GM12874 (cell line): ENCODE data around the gene THPO.
A peak's percentile ranks its signal among the peaks of the same experiment; 100 is the strongest.

Experiments
- TF ChIP-seq, protein P1 (sequence below): IDR thresholded peaks from 2 replicates; pipeline ENCODE4 v1.5.1; 2011; ENCODE audit warnings: low read depth, mild to moderate bottlenecking, control low read depth, low read length, moderate library complexity; ENCODE audit not compliant: insufficient read depth

THPO gene

GRCh38 chr3:184378651-184379357 is 797 bp upstream of the THPO start:
- TF ChIP-seq, protein P1, sequence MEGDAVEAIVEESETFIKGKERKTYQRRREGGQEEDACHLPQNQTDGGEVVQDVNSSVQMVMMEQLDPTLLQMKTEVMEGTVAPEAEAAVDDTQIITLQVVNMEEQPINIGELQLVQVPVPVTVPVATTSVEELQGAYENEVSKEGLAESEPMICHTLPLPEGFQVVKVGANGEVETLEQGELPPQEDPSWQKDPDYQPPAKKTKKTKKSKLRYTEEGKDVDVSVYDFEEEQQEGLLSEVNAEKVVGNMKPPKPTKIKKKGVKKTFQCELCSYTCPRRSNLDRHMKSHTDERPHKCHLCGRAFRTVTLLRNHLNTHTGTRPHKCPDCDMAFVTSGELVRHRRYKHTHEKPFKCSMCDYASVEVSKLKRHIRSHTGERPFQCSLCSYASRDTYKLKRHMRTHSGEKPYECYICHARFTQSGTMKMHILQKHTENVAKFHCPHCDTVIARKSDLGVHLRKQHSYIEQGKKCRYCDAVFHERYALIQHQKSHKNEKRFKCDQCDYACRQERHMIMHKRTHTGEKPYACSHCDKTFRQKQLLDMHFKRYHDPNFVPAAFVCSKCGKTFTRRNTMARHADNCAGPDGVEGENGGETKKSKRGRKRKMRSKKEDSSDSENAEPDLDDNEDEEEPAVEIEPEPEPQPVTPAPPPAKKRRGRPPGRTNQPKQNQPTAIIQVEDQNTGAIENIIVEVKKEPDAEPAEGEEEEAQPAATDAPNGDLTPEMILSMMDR, result no peak

- TF ChIP-seq, protein P1, result no peak
Measured at GRCh38 chr3:184377374-184377773, 633 bp downstream of the THPO start.

DNA sequence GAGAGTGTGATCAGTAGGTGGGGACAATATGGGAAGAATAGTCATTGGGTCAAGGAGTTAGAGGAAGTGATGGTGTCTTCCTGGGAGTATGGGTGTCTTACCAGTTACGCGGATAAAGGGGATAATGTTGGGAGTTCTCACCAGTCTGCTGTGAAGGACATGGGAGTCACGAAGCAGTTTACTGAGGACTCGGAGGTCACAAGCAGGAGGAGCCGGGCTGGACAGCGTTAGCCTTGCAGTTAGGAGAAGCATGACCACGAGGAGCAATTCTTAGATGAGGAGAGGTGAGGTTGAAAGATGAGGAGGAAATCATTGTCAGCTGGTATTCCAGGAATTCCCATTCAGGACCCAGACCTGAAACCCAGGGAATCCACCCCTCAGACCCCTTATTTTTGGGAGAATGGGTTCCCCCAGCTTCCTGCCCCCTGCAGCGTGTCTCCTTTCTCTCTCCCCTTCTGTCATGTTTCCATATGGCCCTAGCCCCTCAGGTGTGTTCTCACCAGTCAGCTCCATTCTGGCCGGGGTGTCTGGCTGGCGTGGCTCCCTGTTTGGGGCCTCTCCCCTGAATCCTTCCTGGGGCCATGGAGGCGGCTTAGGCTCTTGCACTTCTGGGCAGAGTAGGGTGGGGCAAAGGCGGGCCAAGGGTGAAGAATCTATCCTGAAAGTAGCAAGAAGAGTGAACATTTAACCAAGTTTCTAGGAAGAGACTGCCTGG is 2.1 kb downstream of the THPO start:
- TF ChIP-seq, protein P1, result no peak

DNA sequence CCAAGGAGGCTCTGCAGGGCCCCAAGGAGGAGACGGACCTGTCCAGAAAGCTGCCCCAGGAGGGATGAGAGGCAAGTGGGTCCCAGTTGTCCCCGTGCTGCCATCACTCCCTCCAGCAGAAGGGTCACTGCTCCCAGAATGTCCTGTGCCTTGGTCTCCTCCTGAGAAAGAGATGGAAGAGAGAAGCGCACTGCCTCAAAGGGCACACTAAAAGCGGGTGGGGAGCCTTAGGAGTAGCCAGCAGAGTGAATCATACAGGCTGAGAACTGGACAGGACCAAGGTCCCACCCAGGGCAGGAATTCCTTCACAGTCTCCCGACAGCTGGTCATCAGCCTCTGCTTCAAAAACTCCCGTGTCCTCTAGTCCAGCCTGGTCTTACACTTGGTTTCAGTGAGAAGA is 4.6 kb downstream of the THPO start:
- TF ChIP-seq, protein P1, result no peak

GRCh38 chr3:184372911-184373310 is 5.1 kb downstream of the THPO start:
- TF ChIP-seq, protein P1, result no peak

DNA sequence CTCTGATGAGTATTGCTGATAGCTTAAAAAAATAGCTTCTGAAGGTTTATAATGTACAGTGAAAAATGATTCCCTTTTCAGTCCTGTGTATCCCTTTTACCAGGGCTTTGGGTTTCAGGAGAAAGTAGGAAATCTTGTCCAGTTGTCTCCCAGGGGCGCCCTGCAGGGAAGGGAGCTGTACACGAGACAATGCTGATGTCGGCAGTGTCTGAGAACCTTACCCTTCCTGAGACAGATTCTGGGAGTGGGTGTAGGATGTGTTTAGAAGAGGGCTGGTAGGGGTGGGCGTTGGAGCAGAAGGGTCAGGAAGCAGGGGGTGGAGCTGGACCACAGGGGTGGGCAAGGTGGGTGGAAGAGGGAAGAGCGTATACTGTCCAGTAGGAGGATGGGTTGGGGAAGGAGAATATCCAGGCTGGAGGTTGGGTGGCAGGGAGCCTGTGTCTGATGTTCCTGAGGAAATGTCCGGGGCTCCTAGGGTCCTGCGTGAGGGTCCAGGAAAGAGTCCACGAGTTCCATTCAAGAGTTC is 5.6 kb downstream of the THPO start:
- TF ChIP-seq, protein P1, result no peak

DNA sequence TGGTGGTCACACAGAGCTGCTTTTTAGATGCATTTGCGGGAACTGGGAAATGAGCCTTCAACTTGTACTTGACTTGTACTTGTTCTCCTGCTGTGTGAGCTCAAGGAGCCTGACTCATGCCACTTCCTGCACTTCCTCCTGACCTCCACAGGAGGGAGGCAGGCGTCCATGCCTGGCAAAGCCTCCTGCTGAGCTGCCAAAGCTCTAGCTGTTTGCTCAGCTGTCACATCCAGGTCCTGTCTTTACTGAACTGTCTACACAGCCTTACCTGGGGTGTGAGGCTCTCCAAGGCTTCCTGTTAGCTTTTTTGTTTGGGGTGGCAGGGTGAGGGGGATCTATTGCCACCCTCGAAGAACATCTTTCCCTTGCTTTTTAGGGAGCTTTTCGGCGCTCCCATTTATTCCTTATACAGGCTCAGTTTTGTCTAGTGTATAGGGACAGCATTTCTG is 6.4 kb downstream of the THPO start:
- TF ChIP-seq, protein P1, result peak; percentile 89
